ENCODE results near the gene PDGFRB. TPM values are rescaled to one million over a fixed set of nuclear protein-coding genes. Genes with fewer than 3 reads are reported as not detected.

Gene PDGFRB
- total and polyA plus RNA-seq, 2 of the 8 experiments (the other 6 are each of a cell fraction or from before 2014, with no cell fraction given): 4.2 to 13.7 TPM

DNA sequence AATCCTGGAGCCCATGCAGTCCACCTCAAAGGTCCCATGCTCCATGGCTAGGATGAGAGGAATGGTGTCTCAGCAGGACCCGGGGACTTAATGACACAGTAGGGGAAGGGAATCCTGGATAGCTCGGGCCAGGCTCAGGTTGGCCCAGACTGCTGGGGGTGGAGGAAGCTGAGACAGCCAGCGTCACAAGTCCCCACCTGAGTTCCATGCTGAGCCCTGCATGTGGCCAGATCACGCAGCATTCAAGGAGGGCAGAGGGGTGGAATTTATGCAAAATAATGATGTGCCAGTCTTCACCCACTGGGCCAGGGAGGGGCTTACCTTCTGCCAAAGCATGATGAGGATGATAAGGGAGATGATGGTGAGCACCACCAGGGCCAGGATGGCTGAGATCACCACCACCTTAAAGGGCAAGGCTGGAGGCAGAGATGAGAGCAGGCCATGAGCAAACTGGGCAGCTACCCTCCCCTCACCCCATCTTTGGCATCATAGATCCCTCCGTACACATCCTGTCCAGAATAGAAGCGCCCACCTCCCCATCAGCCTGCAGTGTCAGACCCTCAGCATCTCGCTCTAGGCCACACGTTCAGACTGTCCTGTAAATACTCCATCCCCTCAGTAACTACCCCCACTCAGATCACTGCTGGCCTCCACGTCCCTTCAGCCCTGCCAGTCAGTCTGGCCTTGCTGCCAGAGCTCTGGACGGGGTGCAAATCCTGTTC is 29.3 kb downstream of the PDGFRB start:
- Histone ChIP-seq H2BK20ac (ENCODE audit: low read length) (no peak overlapping the region), H3K36me3 (ENCODE audit: control insufficient read depth in 2 of 4, insufficient read depth in 4 of 4, low read length in 3 of 4) (no peaks in the 10 kb centered on the region), H2AFZ (ENCODE audit: low read length) (no peak overlapping the region), H2BK12ac (ENCODE audit: low read depth, low read length) (no peak overlapping the region), H2BK5ac (ENCODE audit: low read depth, low read length) (0 out of 2 replicates have a peak overlapping the region, but pooled peaks have one; percentile 25), H3K27me3 (replicated peaks in 1 of 4; ENCODE audit: control insufficient read depth in 3 of 4, extremely low read depth in 1 of 4, insufficient read depth in 3 of 4, low read length in 3 of 4) (no peaks in the 10 kb centered on the region; a peak in 1 of 7 replicates), H4K91ac (replicated peaks; ENCODE audit: insufficient read length, low read length) (peak overlapping the region; percentile 10), H2BK120ac (replicated peaks; ENCODE audit: low read depth, low read length) (no peak overlapping the region), H3K23me2 (ENCODE audit: low read depth, low read length) (no peaks in the 10 kb centered on the region), H2BK15ac (ENCODE audit: low read length) (no peak overlapping the region), H3K4me3 (ENCODE audit: extremely low read depth in 1 of 4, insufficient read depth in 2 of 4, low read depth in 3 of 4, low read length in 4 of 4) (no peak overlapping the region), H2AK5ac (ENCODE audit: low read depth, low read length) (no peak overlapping the region), H3K4me1 (replicated peaks in 1 of 4; ENCODE audit: control insufficient read depth in 3 of 4, insufficient read depth in 4 of 4, low read length in 3 of 4) (peaks cover 5 to 12% (median 6%) of the 10 kb centered on the region in 4 experiments; a peak in 6 of 7 replicates), H4K20me1 (replicated peaks in 1 of 2; ENCODE audit: control insufficient read depth in 1 of 2, insufficient read depth in 2 of 2, low read length in 2 of 2) (peaks cover 0 to 8% of the 10 kb centered on the region in 2 experiments), H3K56ac (replicated peaks; ENCODE audit: insufficient read length, low read depth, low read length) (no peak overlapping the region), H3K79me1 (ENCODE audit: low read depth, low read length) (no peaks in the 10 kb centered on the region), H3K9ac (replicated peaks in 1 of 4; ENCODE audit: extremely low read depth in 1 of 4, low read depth in 3 of 4, low read length in 3 of 4) (no peak overlapping the region), H3K14ac (ENCODE audit: insufficient read length) (no peak overlapping the region), H3K18ac (ENCODE audit: extremely low read depth, low read length) (no peak overlapping the region), H4K5ac (ENCODE audit: insufficient read length, low read depth, low read length) (no peak overlapping the region), H4K8ac (ENCODE audit: extremely low read depth, insufficient read depth, low read length) (no peak overlapping the region), H3K79me2 (ENCODE audit: control insufficient read depth in 1 of 2, insufficient read depth in 2 of 2, low read length in 2 of 2) (no peaks in the 10 kb centered on the region), H3K27ac (ENCODE audit: low read depth, low read length) (no peak overlapping the region), H3K9me3 (ENCODE audit: insufficient read depth in 2 of 2, low read depth in 1 of 2, low read length in 1 of 2) (no peaks in the 10 kb centered on the region), H3K4me2 (ENCODE audit: insufficient read depth in 1 of 2, low read depth in 2 of 2, low read length in 2 of 2) (no peak overlapping the region), H3K23ac (ENCODE audit: insufficient read length) (no peak overlapping the region), H3K4ac (replicated peaks; ENCODE audit: insufficient read length, low read depth, low read length) (no peak overlapping the region)
- ChIA-PET CTCF (ENCODE audit: partially characterized antibody) (interaction anchor here (1.0 to 16.9 kb wide), 18 partner anchors 12 to 292 kb away, joined by 3 to 188 read pairs (median 6); partner anchors contain the start of gene CDX1), POLR2A (ENCODE audit: partially characterized antibody) (interaction anchor here (1.2 kb wide), 1 partner anchor 29 kb away, joined by 3 read pairs; the partner anchor contains the start of gene PDGFRB)
- no peak for FAIRE-seq
- WGBS, 2 experiments (ENCODE audit: extremely low coverage in 1 of 2, insufficient coverage in 1 of 2, insufficient read length in 1 of 2, insufficient replicate concordance in 2 of 2, low coverage in 1 of 2, low lambda C conversion rate in 2 of 2, missing lambda C conversion rate in 1 of 2): 83% methylated on average over 10 of the region's 10 CpGs; no CpG with 5 or more reads in 1 of the 2 experiments
- no peak for TF ChIP-seq BACH1 (IDR thresholded peaks at IDR 0.05; ENCODE audit: low read length)
- no peak for TF ChIP-seq SIX5 (IDR thresholded peaks at IDR 0.05; ENCODE audit: low read depth, low read length)
- TF ChIP-seq BRCA1 (IDR thresholded peaks at IDR 0.05; ENCODE audit: low read depth, low read length): no peak
- TF ChIP-seq YY1 (IDR thresholded peaks at IDR 0.05; ENCODE audit: low read depth, low read length): no peak
- no peak for TF ChIP-seq POLR2AphosphoS5 (IDR thresholded peaks at IDR 0.05; ENCODE audit: low read depth, low read length)
- no peak for TF ChIP-seq KDM1A (IDR thresholded peaks at IDR 0.05; ENCODE audit: borderline replicate concordance, low read length)
- no peak for TF ChIP-seq SIRT6 (IDR thresholded peaks at IDR 0.05; ENCODE audit: low read length)
- no peak for DNase-seq (ENCODE audit: low read depth in 1 of 2, low spot score in 2 of 2)

Measured in H1 (cell line).